ENCODE results near the gene ISCA1.
A peak's percentile ranks its signal among the peaks of the same experiment; 100 is the strongest.
"Not testable (repeated sequence)": the region's sequence is repeated elsewhere in the genome, so short reads cannot be mapped to it uniquely, and the experiment has no call there.

The ISCA1 gene

GRCh38 chr9:86304236-86304730, 21.9 kb upstream of the ISCA1 start:
- no peak for TF ChIP-seq CTCF (IDR thresholded peaks at IDR 0.05; ENCODE audit: low read length, missing control alignments)
- no peak overlapping the region for H3K4me3 ChIP-seq (replicated peaks; ENCODE audit: low read depth, low read length)
- no peak for DNase-seq (ENCODE audit: low read depth)

GRCh38 chr9:86303316-86303975, 21.1 kb upstream of the ISCA1 start:
- no peak overlapping the region for H3K4me3 ChIP-seq (replicated peaks; ENCODE audit: low read depth, low read length)
- peak; percentile 63 for DNase-seq (ENCODE audit: low read depth)
- no peak for TF ChIP-seq CTCF (IDR thresholded peaks at IDR 0.05; ENCODE audit: low read length, missing control alignments)

GRCh38 chr9:86301686-86302085, 19.3 kb upstream of the ISCA1 start:
- DNase-seq (ENCODE audit: low read depth), result no peak
- H3K4me3 ChIP-seq (replicated peaks; ENCODE audit: low read depth, low read length), result no peak overlapping the region
- TF ChIP-seq CTCF (IDR thresholded peaks at IDR 0.05; ENCODE audit: low read length, missing control alignments), result no peak

- TF ChIP-seq CTCF (IDR thresholded peaks at IDR 0.05; ENCODE audit: low read length, missing control alignments), result no peak
- DNase-seq (ENCODE audit: low read depth), result no peak
- H3K4me3 ChIP-seq (replicated peaks; ENCODE audit: low read depth, low read length), result no peak overlapping the region
Observed at GRCh38 chr9:86300701-86301100, 18.4 kb upstream of the ISCA1 start.

- no peak overlapping the region for H3K4me3 ChIP-seq (replicated peaks; ENCODE audit: low read depth, low read length)
- no peak for DNase-seq (ENCODE audit: low read depth)
- TF ChIP-seq CTCF (IDR thresholded peaks at IDR 0.05; ENCODE audit: low read length, missing control alignments), result no peak
Observed at GRCh38 chr9:86298873-86299272, 16.5 kb upstream of the ISCA1 start.

GRCh38 chr9:86290341-86290740, 8.0 kb upstream of the ISCA1 start:
- H3K4me3 ChIP-seq (replicated peaks; ENCODE audit: low read depth, low read length); DNase-seq (ENCODE audit: low read depth): not testable (repeated sequence)

GRCh38 chr9:86288499-86289198, 6.3 kb upstream of the ISCA1 start:
- no peak for DNase-seq (ENCODE audit: low read depth)
- no peak overlapping the region for H3K4me3 ChIP-seq (replicated peaks; ENCODE audit: low read depth, low read length)
- no peak for TF ChIP-seq CTCF (IDR thresholded peaks at IDR 0.05; ENCODE audit: low read length, missing control alignments)
